ENCODE data around the gene RFPL2.

Gene RFPL2

DNA sequence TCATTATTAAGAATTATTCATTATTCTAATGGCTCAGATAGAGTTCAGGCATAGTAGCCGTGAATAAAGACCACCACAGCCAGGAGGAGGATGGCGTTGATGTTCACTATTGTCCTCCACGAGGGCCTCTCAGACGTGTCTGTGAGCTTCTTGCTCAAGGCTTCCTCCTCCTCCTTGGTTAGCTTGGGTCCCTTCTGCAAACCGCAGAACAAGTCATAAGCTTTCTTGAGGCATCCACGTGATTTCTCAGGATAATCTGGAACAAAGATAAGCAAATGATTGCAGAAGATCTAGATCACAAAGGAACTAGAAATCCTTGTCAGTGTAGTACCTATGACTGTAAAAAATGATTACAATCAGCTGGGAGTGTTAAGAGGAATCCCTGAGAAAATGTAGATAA is 13.6 kb upstream of the RFPL2 start:
- no peak for DNase-seq (ENCODE audit: low spot score)
- Histone ChIP-seq H3K4me3 (no peak overlapping the region), H3K27ac (no peak overlapping the region)
- TF ChIP-seq, protein P1, sequence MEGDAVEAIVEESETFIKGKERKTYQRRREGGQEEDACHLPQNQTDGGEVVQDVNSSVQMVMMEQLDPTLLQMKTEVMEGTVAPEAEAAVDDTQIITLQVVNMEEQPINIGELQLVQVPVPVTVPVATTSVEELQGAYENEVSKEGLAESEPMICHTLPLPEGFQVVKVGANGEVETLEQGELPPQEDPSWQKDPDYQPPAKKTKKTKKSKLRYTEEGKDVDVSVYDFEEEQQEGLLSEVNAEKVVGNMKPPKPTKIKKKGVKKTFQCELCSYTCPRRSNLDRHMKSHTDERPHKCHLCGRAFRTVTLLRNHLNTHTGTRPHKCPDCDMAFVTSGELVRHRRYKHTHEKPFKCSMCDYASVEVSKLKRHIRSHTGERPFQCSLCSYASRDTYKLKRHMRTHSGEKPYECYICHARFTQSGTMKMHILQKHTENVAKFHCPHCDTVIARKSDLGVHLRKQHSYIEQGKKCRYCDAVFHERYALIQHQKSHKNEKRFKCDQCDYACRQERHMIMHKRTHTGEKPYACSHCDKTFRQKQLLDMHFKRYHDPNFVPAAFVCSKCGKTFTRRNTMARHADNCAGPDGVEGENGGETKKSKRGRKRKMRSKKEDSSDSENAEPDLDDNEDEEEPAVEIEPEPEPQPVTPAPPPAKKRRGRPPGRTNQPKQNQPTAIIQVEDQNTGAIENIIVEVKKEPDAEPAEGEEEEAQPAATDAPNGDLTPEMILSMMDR (IDR thresholded peaks at IDR 0.05) = no peak

DNA sequence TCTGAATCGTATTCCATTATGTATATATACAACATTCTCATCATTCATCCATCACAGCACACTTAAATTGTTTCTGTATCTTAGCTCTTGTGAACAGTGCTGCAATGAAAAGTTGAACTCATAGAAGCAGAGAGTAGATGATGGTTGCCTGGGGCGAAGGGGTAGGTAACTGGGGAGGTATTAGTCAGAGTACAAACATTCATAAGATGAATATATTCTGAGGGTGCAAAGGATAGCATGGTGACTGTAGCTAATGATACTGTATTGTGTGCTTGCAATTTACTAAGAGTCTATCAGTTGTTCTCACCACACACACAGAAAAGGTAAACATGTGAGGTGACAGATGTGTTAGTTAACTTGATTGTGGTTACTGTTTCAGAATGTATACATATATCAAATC is 12.6 kb upstream of the RFPL2 start:
- H3K4me3 ChIP-seq = no peak overlapping the region
- no peak overlapping the region for H3K27ac ChIP-seq
- TF ChIP-seq, protein P1 (IDR thresholded peaks at IDR 0.05) = no peak
- DNase-seq (ENCODE audit: low spot score) = no peak

DNA sequence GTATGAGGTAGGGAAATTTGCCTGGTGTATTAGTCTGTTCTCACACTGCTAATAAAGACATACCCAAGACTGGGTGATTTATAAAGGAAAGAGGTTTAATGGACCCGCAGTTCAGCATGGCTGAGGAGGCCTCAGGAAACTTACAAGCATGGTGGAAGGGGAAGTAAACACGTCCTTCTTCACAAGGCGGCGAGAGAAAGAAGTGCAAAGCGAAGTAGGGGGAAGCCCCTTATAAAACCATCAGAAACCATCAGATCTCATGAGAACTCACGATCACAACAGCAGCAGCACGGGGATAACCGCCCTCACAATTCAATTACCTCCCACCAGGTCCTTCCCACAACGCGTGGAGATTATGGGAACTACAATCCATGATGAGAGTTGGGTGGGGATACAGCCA is 12.0 kb upstream of the RFPL2 start:
- TF ChIP-seq, protein P1 (IDR thresholded peaks at IDR 0.05) = no peak
- no peak overlapping the region for H3K4me3 ChIP-seq
- DNase-seq (ENCODE audit: low spot score) = no peak
- H3K27ac ChIP-seq = no peak overlapping the region

DNA sequence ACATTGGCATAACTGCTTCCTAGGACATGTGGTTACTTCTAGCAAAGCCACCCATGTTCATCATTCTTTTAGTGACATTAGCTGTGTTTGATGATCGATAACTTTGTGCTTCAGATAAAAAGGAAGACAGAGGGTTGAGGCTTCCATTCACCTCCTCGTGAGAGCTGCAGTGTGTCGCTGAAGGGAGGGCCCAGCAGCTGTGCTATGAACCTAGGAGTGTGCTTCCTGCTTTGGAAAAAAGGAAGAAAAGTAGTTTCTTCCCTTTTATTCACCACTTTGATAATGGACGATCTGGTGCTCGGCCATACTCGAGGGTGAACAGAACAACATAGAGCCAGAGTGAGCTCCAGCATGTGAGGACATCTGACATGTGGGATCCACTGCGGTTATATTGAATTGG is 6.1 kb upstream of the RFPL2 start:
- no peak for DNase-seq (ENCODE audit: low spot score)
- H3K27ac ChIP-seq = no peak overlapping the region
- H3K4me3 ChIP-seq = no peak overlapping the region
- TF ChIP-seq, protein P1 (IDR thresholded peaks at IDR 0.05) = no peak

DNA sequence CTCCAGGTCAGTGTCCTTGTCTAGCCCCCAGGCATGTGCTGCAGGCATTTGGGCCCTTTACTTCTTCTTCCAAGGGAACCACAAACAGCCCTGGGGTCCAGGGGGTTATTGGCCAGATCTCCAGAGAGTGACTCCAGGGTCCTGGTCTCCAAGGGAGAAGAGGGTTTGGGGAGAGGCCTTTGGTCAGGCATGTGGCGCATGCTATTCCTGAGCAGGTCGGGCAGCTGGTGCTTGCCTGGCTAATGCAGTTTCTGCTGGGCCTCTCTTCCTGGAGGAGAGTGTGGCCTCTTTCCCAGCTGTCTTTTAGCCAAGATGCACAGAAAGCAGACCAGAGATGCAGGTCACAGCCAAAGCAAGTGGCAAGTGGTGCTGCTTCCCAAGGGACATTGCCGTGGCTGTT is 3.8 kb upstream of the RFPL2 start:
- DNase-seq (ENCODE audit: low spot score) = no peak
- Histone ChIP-seq H3K27ac (no peak overlapping the region), H3K4me3 (no peak overlapping the region)
- TF ChIP-seq, protein P1 (IDR thresholded peaks at IDR 0.05) = no peak

DNA sequence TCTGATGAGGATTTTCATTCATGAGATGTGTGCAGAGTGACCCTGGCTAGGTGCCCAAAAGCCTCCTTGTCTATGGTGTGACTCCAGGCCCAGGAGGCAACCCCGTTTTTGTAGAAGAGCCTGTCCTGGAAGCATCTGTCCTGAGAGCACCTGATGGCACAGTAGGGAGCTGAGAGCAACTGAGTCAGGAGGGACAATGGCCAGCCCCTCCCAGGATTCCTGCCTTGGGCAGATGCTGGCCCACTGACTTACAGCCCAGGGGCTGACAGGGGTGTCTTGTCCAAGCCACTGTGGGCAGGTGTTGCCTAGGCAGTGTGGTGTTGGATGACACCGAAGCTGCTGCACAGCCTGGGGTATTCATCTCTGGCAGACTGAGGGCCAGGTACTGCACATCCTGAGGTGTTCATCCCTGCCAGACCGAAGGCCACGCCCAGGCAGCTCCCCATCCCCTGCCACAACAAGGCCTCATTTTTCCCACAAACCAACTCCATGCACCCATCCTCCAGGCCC is 3.2 kb upstream of the RFPL2 start:
- no peak for DNase-seq (ENCODE audit: low spot score)
- TF ChIP-seq, protein P1 (IDR thresholded peaks at IDR 0.05) = no peak
- no peak overlapping the region for H3K4me3 ChIP-seq

DNA sequence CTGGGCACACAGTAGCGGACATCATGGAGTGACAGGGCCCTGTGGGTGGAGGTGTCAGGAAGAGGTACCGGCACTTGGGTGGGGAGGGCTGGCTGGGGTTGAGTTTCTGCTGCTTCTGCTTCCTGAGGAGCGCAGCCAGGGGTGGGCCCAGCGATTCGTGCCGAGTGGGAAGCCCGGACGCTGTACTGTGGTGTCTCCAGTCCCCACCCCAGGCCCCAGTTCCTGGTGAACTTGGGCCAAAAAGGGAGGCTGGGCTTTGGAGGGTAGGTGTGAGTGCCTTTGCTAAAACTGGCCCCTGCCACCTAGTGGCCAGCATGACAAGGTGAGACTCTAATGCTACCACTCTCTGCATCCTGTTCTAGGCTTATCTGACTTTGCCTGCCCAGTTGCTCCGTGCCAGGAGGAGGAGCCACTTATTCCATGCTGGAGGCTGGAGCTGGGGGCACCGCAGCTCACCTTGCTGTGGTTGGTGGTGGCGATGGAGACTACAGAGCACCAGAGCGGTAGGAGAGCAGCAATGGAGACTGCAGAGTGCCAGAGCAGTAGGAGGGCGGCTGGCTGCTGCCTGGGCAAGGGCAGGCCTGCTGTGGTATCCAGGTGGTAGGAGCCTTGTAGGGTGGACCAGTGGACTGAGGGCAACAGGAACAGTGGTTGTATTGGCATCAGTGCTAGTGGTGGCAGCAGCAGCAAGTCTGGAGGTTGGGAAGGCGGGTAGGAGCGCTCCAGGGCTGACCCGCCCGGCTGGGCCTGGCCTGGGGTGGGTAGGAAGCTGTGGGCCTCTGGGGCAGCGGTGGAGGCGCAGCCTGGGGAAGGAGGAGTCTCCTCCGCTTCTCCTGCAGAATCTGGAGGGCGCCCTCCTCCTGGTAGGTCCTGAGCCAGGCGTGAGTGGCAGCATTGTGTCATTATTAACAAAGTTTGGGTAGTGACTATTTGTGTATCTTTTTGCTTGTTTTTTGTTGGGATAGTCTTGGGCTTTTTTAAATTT is 2.2 kb upstream of the RFPL2 start:
- Histone ChIP-seq H3K27ac (no peak overlapping the region), H3K4me3 (no peak overlapping the region)
- TF ChIP-seq, protein P1 (IDR thresholded peaks at IDR 0.05) = no peak
- DNase-seq (ENCODE audit: low spot score) = no peak

More for the DNA sequence above, 3.2 kb upstream of the RFPL2 start:
- no peak overlapping the region for H3K27ac ChIP-seq

All from coronary artery (tissue), 2 donors.